Fibroblast of skin of left biceps (primary cell): ENCODE results near the gene S100A3.

Experiments used
- DNase-seq, 2 experiments: peaks; one replicate each; pipeline ENCODE4 v3.0.0-alpha.2; 2013; ENCODE audit warnings: low read depth in 2 of 2

The S100A3 gene

GRCh38 chr1:153547560-153548551 is 1.2 kb downstream of the S100A3 start:
- DNase-seq = no peak

- no peak for DNase-seq
Observed at GRCh38 chr1:153546796-153547559, 2.1 kb downstream of the S100A3 start.

GRCh38 chr1:153546371-153546770 is 2.7 kb downstream of the S100A3 start:
- no peak for DNase-seq

- DNase-seq = peak; percentile 84 to 87
Observed at GRCh38 chr1:153545067-153546055, 3.7 kb downstream of the S100A3 start, which contains the start of gene S100A4. Gene S100A4 (minus strand): TSS chr1:153545806. CDS start chr1:153544794, 1,012 bp downstream.

- no peak for DNase-seq
Observed at GRCh38 chr1:153544453-153545066, 4.5 kb downstream of the S100A3 start.

GRCh38 chr1:153543736-153544135 is 5.3 kb downstream of the S100A3 start:
- DNase-seq = no peak

GRCh38 chr1:153542956-153543711 is 5.9 kb downstream of the S100A3 start:
- no peak for DNase-seq

GRCh38 chr1:153541641-153542590 is 7.1 kb downstream of the S100A3 start:
- no peak for DNase-seq

GRCh38 chr1:153540394-153541361 is 8.4 kb downstream of the S100A3 start, which contains the start of gene S100A5:
Gene S100A5 (minus strand): TSS chr1:153540934. CDS start chr1:153540191, 743 bp downstream.
- DNase-seq = no peak

- no peak for DNase-seq
Observed at GRCh38 chr1:153539395-153540093, 9.5 kb downstream of the S100A3 start.

GRCh38 chr1:153538315-153538821 is 10.7 kb downstream of the S100A3 start:
- DNase-seq = no peak

GRCh38 chr1:153537376-153537730 is 11.7 kb downstream of the S100A3 start:
- no peak for DNase-seq

- DNase-seq = no peak
Observed at GRCh38 chr1:153536671-153537375, 12.2 kb downstream of the S100A3 start.

- DNase-seq = peak in 1 of 2 experiments; percentile 50
Observed at GRCh38 chr1:153536012-153536670, 12.9 kb downstream of the S100A3 start.

- no peak for DNase-seq
Observed at GRCh38 chr1:153535242-153536011, 13.6 kb downstream of the S100A3 start, which contains the start of gene S100A6. Gene S100A6 (minus strand): TSS chr1:153535991. CDS start chr1:153535339, 652 bp downstream.
